Ovary (tissue), 9 donors: ENCODE data around the gene CA10. TPM values are rescaled to one million over a fixed set of nuclear protein-coding genes. Genes with fewer than 3 reads are reported as not detected.

Source experiments
- DNase-seq, 5 donors: peaks; one replicate each; pipeline ENCODE4 v3.0.0-alpha.2; 2019 to 2020
- H3K27ac ChIP-seq, 2 donors: fragments of 200-600 bp; one replicate each; pipeline versions ENCODE4 v1.5.1 to v1.8.0; 2019 to 2022
- H3K27me3 ChIP-seq: fragments of 200-600 bp; one replicate; pipeline ENCODE4 v1.8.0; 2022
- H3K36me3 ChIP-seq: fragments of 200-600 bp; sonication (generic); one replicate; pipeline ENCODE4 v1.5.1; 2019
- H3K4me1 ChIP-seq: one replicate; pipeline ENCODE4 v1.8.1; 2013; ENCODE audit warnings: mild to moderate bottlenecking, moderate library complexity; ENCODE audit not compliant: insufficient read depth
- H3K4me3 ChIP-seq: fragments of 200-600 bp; sonication (generic); one replicate; pipeline ENCODE4 v1.5.1; 2017
- H3K9me3 ChIP-seq, 2 donors: fragments of 200-600 bp in 1 of 2; sonication (generic) in 1 of 2; one replicate each; pipeline versions ENCODE4 v1.5.1 to v1.8.1; 2013 to 2019; ENCODE audit warnings: mild to moderate bottlenecking in 1 of 2, moderate library complexity in 1 of 2
- CTCF ChIP-seq, 3 donors: fragments of 450-650 bp in 2 of 3; fragments of 200-600 bp in 1 of 3; IDR thresholded peaks; one replicate each; pipeline versions ENCODE4 v1.5.1 to v1.8.0; 2016 to 2022; ENCODE audit warnings: antibody characterized with exemption in 3 of 3, mild to moderate bottlenecking in 1 of 3
- EP300 ChIP-seq: sonication (generic); formaldehyde crosslinking; IDR thresholded peaks from one replicate; pipeline ENCODE4 v1.6.1; 2017; ENCODE audit warnings: antibody characterized with exemption
- POLR2A ChIP-seq: fragments of 450-650 bp; IDR thresholded peaks from one replicate; pipeline ENCODE4 v1.6.1; 2017; ENCODE audit warnings: antibody characterized with exemption, mild to moderate bottlenecking, moderate library complexity
- WGBS, 3 donors: extraction: QIAGEN DNeasy Blood & Tissue Kit in 1 of 3; methylation state at CpG; one replicate each; pipeline versions ENCODE4 v1.1.5 to v1.1.7; 2013 to 2017; 5-methylcytosine and 5-hydroxymethylcytosine counted together
- intact Hi-C, 4 donors: fragments of 100-400 bp; cut with DNase I; formaldehyde crosslinking; loops; one replicate each; pipeline versions ENCODE4 v1.11.0 to v1.15.1; 2022 to 2023
- polyA plus RNA-seq, 2 donors: library from polyadenylated mRNA; stranded (reverse); fragments of 200-250 nt in 1 of 2; fragments of 350-450 nt in 1 of 2; fragmentation: Illumina TruSeq in 1 of 2; extraction: RNeasy Lipid Tissue Mini Kit (QIAGEN cat#74804) in 1 of 2; gene quantifications; one replicate each; pipeline ENCODE4 v1.2.3, GENCODE V29; 2013 to 2014
- total RNA-seq, 7 donors: library from RNA; depleted of rRNA in 2 of 7; stranded (reverse); fragments of >200 nt in 2 of 7; fragmentation: NEBNext Ultra II Directional in 3 of 7; extraction: Animal tissue kit (Norgen Biotek cat#: 25700) in 3 of 7; gene quantifications; one replicate each; pipeline versions ENCODE4 v1.1.0 to v1.2.4, GENCODE V29; 2016 to 2023
- donor health status: DM: no; HTN: no; CAD: no; lungs with moderate emphysema.
- donor health status: DM: no; HTN: no; CAD: no.
- donor health status: Bipolar disorder and iron deficiency.
- donor health status: DM: yes; HTN: yes; CAD: no.
- donor health status: DM: no; HTN: no; CAD: no.
- donor health status: DM: yes; HTN: yes; CAD: no.

The CA10 gene
- total and polyA plus RNA-seq, 9 donors, result 0.34 to 4.3 (median 1.2) TPM; not detected in 2

GRCh38 chr17:51946311-51946710 lies 212.2 kb downstream of the CA10 start:
- TF ChIP-seq CTCF (IDR thresholded peaks at IDR 0.05), result no peak
- TF ChIP-seq EP300, result no peak
- TF ChIP-seq POLR2A, result no peak
- WGBS, 3 donors, result 79 to 87% (median 84%) methylated on average over 2 of the region's 2 CpGs
- Histone ChIP-seq H3K27ac (no peak overlapping the region), H3K27me3 (no peaks in the 10 kb centered on the region), H3K36me3 (no peaks in the 10 kb centered on the region), H3K4me1 (no peaks in the 10 kb centered on the region), H3K4me3 (no peak overlapping the region), H3K9me3 (no peaks in the 10 kb centered on the region)
- intact Hi-C loops, result no loop called here
- DNase-seq, result no peak

- 63 to 66% (median 64%) methylated on average over 3 of the region's 3 CpGs for WGBS, 3 donors
- H3K9me3 ChIP-seq, result no peaks in the 10 kb centered on the region
- no peak overlapping the region for H3K27ac ChIP-seq
- H3K36me3 ChIP-seq, result no peaks in the 10 kb centered on the region
- no peak for DNase-seq
- H3K4me1 ChIP-seq, result peaks cover 2% of the 10 kb centered on the region
- no peaks in the 10 kb centered on the region for H3K27me3 ChIP-seq
- H3K4me3 ChIP-seq, result no peak overlapping the region
- TF ChIP-seq EP300 (no peak), POLR2A (no peak), CTCF (IDR thresholded peaks at IDR 0.05) (no peak)
- intact Hi-C loops, result no loop called here
Measured at GRCh38 chr17:51941272-51941671, 217.2 kb downstream of the CA10 start.

GRCh38 chr17:51937264-51937663 lies 221.2 kb downstream of the CA10 start:
- Histone ChIP-seq H3K9me3 (no peaks in the 10 kb centered on the region), H3K4me1 (peaks cover 6% of the 10 kb centered on the region), H3K36me3 (no peaks in the 10 kb centered on the region), H3K27ac (no peak overlapping the region), H3K27me3 (no peaks in the 10 kb centered on the region), H3K4me3 (no peak overlapping the region)
- intact Hi-C loops, result no loop called here
- TF ChIP-seq POLR2A, result no peak
- no peak for TF ChIP-seq CTCF (IDR thresholded peaks at IDR 0.05)
- no peak for TF ChIP-seq EP300
- DNase-seq, result no peak

GRCh38 chr17:51935477-51935876 lies 223.0 kb downstream of the CA10 start:
- intact Hi-C loops, result no loop called here

More at GRCh38 chr17:51935477-51935876, 223.0 kb downstream of the CA10 start:
- no peak for TF ChIP-seq POLR2A
- TF ChIP-seq EP300, result no peak
- no peak for TF ChIP-seq CTCF (IDR thresholded peaks at IDR 0.05)
- no peaks in the 10 kb centered on the region for H3K27me3 ChIP-seq
- WGBS, 3 donors, result 1 to 6% (median 5%) methylated on average over 3 of the region's 3 CpGs
- no peaks in the 10 kb centered on the region for H3K36me3 ChIP-seq
- no peaks in the 10 kb centered on the region for H3K9me3 ChIP-seq
- H3K4me1 ChIP-seq, result peaks cover 6% of the 10 kb centered on the region
- DNase-seq, result no peak
- H3K4me3 ChIP-seq, result no peak overlapping the region
- H3K27ac ChIP-seq, result no peak overlapping the region
